ELR (cell line): ENCODE results near the gene MB.

Experiments used
- DNase-seq: peaks from one replicate; pipeline ENCODE4 v3.0.0-alpha.2; 2015; ENCODE audit warnings: low read depth

Gene MB

DNA sequence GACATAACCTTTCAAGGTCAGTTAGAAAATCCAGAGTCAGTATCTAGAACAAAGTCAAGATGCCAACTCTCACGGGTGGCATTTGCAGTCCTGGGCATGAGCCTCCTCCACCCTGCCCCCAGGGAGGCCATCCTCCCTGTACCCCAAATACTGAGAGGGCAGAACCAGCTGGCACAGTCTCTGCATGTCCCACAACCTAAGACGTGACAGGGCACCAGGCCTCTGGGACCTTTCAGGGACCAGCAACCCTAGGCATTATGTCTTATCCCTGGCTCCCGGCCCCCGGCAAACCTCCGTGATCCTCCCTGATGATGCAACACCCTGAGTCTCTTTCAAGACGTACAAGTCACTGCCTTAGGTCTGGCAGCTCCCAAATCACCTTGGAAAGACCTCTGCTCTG lies 2.0 kb downstream of the MB start:
- DNase-seq, result no peak

DNA sequence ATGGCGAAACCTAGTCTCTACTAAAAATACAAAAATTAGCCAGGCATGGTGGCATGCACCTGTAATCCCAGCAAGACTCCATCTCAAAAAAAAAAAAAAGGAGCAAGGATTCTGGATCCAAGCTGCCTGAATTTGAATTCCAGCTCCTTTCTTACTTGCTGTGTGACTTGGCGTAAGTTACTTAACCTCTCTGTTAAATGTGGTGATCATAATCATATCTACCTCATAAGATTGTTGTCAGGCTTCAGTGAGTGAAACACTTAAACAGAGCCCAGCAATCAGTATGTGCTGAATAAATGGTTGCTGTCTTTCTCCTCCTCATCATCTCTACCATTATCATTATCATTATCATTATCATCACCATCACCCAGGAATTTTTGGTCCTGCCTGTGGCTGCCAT lies 2.7 kb downstream of the MB start:
- no peak for DNase-seq

DNA sequence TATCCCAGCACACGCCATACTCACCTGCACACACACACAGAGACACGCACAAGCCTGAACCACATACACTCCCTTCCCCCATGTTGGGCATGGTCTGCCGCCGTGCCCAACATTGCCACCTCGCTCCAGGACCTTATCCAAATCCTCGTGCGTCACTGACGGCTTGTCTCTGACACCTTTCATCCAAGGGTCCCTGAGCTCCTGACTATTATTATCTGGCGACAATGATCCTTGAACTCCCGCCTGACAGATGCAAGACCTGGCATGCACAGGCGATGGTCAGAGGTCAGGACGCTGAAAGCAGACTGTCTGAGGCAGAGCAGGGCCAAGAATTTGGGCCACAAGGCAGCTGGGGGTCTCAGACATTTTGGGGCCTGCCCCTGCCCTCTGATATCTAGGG lies 4.2 kb downstream of the MB start:
- DNase-seq, result no peak

DNA sequence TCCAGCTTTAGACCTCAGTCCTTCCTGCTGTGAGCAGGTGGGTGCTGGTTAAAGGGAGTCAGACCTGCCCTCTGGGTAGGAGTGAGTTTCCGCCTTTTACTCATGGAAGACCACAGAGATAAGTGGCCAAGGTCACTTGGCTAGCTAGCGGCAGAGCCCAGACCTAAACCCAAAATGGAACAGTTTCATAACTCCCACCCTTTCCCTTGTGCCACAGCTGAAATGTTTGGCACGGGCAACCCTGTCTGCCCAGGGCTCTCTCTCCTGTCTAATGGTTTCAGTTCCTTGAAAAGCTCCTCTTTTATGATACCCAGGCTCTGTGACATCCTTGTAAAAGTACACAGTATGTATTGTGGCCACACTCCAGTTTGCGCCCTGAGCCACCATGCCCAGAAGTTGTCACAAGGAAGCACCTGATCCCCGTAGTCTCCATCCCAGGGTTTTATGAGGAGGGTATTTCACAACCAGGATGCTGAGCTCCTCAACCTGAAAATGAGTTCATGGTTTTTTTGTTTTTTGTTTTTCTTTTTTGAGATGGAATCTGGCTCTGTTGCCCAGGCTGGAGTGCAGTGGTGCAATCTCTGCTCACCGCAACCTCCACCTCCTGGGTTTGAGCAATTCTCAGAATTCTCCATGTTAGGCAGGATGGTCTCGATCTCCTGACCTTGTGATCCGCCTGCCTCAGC lies 5.1 kb downstream of the MB start:
- no peak for DNase-seq

DNA sequence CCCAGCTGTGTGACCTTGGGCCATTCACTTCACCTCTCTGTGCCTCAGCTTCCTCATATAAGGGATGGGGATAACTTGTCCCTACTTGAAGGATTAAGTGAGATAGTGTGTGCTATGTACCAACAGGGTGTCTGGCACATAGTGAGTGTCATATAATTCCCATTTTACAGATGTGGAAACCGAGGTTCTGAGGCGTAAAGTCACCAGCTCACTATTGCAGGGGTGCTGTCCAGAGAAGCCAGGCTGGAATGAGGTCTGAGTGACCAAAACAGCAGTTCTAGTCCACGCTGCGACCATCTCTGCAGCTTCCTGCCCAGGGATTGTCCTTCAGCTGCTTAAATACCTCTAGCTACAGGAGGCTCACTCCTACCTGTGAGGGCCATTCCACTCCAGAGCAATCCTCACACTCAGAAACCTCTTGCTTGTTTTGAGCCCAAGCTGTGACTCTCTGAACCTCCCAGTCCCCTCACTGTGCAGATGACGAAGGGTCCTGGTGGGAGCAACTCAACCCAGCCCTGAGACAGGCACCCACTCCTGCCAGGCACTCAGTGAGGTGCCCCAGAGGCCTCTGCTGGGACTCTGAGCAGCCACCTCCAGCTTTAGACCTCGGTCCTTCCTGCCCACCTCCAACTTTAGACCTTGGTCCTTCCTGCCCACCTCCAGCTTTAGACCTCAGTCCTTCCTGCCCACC lies 5.8 kb downstream of the MB start:
- DNase-seq, result no peak

DNA sequence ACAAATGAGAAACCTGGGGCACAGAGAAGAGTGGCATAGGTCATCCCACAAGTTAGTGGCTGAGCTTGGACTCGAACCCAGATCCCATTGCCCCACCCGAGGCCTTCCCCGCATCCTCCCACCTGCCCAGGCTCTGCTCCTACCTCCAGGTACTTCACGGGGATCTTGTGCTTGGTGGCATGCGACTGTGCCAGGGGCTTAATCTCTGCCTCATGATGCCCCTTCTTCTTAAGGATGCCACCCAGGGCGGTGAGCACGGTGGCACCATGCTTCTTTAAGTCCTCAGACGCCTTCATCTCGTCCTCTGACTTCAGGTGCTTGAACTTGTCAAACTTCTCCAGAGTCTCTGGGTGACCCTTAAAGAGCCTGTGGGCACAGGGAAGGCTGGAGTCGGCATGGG lies 6.4 kb downstream of the MB start:
- DNase-seq, result no peak

DNA sequence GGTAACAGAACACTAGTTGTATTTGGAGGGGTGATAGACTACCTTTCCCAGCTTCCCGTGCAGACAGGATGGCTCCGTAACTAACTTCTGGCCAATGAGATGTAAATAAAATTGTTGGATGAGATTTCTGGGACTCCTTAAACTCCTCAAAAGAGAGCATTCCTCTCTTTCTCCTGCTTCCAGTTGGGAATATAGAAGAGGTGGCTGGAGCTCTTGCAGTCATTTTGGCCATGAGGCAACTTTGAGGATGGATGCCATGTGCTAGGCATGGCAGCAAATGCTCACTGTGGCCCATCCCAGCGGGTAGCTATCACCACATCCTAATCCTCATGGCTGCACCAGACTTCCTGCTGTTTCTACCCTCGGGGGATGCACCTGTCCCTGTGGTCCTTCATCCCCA lies 7.4 kb downstream of the MB start:
- DNase-seq, result no peak

DNA sequence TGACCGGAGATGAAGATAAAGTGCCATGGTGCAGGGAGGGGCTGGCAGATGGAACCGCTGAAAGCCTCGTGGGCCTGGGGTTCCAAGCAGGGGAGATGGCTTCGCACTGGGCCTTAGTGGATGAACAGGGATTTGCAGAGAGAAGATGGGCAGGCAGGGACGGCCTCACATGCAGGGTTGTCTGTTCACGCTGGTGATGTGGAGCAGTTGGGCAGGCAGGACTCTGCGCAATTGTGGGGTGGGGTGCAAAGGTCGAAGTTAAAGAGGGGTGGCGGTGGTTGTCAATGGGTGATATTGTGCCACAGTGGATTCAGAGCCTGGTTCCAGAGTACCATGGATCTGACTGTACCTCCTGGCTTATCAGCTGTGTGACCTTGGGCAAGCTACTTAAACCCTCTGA lies 7.9 kb downstream of the MB start:
- DNase-seq, result no peak

DNA sequence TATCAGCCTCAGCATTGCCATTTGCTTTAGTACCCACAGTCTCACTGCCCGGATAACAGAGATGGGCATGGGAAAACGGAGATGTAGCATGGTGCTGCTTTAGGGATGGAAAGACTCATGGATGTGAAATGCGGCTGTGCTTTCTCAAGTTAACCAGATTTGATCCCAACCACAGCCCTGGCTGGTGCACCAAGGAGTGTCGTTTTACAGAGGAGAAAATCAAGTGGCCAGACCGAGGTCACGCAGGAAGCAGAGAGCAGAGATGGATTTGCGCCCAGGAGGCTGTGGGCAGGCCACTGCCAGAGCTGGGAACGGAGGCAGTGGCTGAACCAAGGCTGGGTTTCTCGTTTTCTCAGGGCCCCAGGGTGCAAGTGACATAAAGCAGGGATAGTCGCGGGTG lies 9.0 kb downstream of the MB start:
- DNase-seq, result no peak

DNA sequence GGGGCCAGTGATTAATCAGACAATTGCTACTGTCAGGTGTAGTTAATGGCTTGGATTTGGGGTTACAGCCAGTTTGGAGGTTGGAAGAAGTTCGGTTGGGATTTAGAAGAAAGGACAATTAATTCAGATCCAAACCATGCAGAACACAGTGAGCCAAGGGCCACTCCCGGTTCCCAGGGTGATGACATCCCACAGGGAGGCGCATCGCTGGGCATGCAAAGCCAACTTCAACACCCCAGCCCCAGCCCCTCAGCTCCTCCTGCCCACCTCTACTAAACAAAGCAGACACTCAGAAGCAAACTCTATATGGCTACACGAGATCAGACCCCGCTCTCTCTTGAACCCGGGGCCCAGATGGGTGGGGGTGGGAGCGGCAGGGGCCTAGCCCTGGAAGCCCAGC lies 10.2 kb downstream of the MB start:
- DNase-seq, result no peak

DNA sequence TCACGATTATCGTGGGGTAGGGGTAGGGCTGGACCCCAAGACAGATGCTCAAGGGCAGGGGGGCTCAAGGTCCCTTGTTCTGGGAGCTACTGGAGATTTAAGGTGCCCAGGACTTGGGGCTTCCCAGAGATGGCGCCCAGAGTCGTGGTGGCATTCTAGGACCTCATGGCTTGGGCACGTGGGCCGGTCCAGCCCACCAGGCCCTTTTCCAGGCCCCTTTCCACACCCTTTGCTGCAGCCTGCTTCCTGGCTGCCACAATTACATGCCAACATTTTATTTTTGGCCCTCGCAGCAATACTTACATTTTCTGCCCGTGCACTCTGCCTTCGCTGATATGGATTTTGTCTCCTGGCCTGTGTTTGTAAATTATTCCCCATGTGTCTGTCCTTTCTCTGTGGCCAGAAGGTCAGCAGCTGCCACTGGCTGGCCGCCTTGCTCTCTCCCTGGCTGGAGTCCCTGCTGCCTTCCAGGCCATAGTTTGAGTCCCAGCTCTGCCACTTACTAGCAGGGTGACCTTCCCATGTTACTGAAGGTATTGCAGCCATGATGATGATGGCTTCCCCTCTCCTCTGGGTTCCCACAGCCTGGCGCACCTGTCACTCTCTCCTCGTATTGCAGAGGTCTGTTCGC lies 11.2 kb downstream of the MB start:
- DNase-seq, result no peak

DNA sequence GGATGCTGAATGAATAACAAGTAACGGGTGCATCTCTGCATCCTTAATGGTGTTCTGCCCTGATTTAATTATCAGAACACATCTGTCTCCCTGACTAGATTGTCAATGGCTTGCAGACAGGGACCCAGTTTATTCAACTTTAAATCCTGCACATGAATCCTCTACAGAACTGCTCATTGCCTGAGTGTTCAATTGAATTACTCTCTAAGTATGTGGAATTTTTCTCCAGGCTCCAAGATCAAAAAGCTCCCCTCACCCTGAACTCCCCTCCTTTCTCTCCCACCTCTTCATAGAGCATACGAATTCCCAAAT lies 11.8 kb downstream of the MB start:
- DNase-seq, result no peak

DNA sequence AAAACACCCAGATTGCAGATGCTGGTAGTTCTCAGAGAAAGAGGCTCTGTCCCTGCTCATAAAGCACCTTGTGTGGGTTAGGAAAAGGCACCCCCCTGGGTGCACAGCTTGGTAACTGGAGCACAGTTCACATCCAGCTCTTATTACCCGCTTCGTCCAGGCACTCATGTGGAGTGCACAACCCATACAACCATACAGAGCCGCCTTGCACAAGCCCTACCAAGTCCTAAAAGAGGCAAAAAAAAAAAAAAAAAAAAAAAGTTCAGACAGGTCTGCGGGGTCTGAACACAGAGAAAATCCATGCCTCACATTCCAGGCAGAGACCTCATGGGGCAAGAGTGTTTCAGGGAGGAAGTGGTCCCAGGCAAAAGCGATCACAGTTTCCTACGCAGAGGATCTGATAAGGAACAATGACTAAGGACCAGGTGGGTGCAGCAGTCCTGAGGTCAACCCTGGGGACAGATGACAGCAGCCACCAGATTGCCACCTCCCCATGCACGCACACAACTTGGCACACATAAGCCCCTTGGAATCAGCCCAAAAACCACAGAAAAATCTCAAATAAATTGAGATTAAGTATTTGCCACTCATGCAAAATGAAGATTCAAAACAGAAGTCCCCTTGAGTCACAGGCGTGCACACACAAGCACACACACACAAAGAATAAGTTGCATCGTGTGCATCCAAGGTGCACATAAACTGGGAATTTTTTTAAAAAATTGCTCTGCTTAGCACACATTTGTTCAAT lies 12.3 kb downstream of the MB start:
- DNase-seq, result peak; percentile 59

DNA sequence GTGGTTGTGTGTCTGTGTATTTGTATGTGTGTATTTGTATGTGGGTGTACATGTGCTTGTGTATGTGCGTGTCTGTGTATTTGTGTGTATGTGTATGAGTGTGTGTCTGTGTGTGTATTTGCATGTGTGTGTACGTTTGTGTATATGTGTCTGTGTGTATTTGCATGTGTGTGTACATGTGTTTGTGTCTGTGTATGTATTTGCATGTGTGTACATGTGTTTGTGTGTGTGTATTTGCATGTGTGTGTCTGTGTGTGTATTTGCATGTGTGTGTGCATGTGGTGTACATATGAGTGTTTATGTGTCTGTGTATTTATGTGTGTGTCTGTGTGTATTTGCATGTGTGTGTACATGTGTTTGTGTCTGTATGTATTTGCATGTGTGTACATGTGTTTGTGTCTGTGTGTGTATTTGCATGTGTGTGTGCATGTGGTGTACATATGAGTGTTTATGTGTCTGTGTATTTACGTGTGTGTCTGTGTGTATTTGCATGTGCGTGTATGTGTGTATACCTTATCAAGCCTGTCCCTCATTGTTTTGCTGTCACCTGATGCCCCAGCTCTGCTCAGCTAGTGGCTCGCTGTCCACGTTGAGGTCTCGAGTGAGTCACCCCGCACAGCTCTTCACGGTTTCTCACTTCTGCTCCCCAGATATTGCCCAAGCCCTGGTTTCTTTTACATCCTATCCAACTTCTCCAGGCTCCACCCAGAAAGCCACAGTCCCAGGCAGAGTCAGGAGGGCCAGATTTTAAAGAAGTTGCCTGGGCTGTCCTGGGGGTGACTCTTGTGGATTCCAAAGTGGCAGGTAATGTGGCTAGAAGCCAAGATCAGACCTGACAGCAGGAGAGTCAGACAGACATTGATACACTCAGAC lies 15.2 kb downstream of the MB start:
- DNase-seq, result peak; percentile 83

DNA sequence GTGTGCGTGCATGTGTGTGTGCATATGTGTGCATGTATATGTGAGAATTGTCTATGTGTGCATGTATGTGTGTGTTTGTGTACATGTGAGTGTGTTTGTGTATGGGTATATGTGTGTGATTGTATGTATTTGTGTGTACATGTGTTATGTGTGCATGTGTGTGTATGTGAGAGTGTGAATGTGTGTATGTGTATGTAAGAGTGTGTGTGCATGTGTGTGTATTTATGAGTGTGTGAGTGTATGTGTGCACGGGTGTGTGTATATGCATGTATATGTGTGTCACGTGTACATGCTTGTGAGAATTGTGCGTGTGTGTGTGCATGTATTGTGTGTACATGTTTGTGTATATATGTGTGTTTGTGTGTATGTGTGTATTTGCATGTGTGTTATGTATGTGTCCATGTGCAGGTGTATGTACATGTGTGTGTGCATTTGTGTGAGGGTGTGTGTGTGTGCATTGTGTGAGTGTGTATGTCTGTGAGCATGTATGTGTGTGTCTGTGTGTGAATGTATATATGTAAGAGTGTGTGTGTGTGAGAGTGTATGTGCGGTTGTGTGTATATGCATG lies 16.0 kb downstream of the MB start:
- DNase-seq, result no peak

DNA sequence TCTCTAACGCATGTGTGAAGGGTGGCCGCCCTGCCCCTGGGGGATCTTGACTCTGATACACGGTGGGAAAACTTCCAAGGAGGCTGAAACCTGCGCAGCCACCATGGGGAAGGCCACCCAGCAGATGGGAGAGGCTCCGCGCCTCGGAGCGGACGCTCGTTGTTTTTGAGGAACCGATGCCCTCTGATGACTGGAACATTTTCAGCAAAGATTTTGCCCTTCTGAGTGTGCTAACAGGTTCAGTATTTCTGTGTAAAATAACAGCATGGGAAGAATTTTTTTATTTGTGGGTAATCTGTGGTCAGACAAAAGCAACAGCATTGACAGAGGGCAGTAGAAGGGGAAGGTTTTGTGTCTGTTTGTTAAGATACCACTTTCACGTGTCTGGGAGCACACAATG lies 16.7 kb downstream of the MB start:
- DNase-seq, result no peak

DNA sequence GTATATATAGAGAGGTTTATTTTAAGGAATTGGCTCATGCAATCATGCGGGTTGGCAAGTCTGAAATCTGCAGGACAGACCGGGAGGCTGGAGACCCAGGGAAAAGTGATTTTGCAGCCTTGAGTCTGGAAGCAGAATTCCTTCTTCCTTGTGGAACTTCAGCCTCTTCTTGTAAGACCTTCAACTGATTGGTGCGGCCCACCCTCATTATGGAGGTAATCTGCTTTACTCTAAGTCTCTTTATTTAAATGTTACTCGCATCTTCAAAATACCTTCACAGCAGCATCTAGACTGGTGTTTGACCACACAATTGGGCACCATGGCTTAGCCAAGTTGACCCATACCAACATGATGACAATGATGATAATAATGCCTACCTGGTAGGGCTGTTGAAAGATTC lies 17.8 kb downstream of the MB start:
- DNase-seq, result no peak

DNA sequence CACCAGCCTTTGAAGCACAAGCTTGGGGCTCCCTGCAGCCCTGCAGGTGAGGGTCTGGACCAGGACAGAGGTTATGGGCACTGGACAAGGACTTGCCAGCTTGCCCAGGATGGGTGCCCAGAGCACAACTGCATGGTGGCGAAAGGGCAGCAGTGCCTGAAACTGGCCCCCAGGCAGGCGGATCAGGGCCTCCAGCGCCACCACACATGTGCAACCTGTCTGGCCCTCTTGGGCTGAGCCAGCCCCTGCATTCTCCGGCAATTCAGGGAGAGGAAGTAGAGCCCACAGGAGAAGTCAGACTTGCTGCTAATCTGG lies 18.8 kb downstream of the MB start:
- no peak for DNase-seq

DNA sequence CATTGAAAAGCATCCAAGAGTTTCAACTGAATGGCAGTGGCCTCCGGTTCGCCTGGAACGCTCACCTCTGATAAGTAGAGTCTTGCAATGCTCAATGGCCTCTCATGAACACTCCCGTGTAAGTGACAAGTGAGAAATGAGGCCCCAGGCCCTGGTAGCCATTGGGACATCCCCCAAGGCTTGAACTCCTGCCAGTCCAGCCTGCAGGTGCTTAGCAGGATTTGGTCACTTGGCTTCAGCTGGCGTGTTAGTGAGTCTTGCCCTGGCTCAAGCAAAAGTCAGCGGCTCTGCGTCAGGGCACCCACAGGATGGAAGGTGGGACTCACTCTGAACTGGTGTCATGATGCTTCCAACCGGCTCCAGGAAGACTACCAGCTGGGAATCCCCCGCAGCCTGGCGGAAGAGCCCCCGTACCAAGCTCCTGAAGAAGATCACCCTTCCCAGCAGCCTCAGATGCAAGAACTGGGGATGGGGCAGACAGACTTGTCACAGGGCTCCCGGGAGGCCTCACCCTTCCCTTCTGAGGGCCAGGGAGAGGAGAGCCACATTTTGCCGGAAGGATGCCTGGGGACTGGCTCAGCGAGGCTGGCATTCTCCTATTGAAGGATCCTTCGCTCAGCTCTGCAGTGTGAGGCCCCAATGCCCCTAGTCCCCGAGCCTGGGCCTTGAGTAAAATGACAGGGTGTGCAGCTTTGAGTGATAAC lies 19.3 kb downstream of the MB start:
- no peak for DNase-seq

DNA sequence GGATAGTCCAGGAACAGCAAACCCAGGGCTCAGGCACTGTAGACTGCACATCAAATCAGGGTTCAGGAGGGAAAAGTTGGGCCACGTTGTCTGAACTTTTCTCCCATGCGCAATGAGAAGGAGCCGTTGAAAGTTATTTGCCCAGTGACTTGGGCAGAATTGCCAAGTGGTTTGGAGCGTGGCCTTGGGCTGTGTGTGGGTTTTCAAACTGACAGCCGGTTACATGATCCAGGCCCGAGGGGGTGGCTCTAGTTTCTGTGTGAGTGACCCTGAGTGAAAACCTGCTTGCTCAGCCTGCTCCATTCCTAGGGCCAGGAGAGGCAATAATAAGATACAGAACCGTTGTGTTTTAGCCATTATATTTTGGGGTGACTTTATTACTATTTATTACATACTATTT lies 20.3 kb downstream of the MB start:
- no peak for DNase-seq

DNA sequence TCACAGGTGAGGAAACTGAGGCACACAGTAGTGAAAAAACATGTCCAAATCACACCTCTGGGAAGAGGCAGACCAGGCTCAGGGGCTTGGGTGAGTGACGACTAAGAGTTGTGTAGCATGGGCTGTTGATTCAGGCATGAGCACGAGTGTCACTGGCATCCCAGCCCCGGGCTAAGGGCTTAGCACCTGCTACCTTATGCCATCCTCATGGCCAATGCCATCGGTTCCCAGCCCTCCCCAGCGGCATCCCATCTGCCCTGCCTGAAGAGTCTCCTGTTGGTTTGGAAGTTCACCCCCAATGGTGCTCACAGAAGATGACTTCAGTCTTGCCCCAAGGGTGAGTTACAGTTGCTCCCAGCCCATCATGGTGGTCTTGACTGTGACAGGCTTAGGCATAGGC lies 22.4 kb downstream of the MB start:
- DNase-seq, result no peak
